Daoy (cell line): ENCODE measurements around the gene PAX3. TPM values are rescaled to one million over a fixed set of nuclear protein-coding genes. Genes with fewer than 3 reads are reported as not detected.

Source experiments
- DNase-seq: peaks from one replicate; pipeline ENCODE4 v3.0.0-alpha.2; 2015; ENCODE audit warnings: low read depth
- total RNA-seq: library from RNA; depleted of rRNA; stranded (reverse); fragments of >200 nt; shearing (Covaris generic); gene quantifications from 2 replicates; pipeline ENCODE4 v1.2.3, GENCODE V29; 2014

The PAX3 gene
- total RNA-seq, 1 experiment from 2014 or later: 15.7 TPM

- DNase-seq: no peak
These were observed 12.0 kb upstream of the PAX3 start for GRCh38 chr2:222310747-222311318.

GRCh38 chr2:222309766-222310165, 11.0 kb upstream of the PAX3 start:
- no peak for DNase-seq

- DNase-seq: no peak
These were observed 10.6 kb upstream of the PAX3 start for GRCh38 chr2:222309361-222309760.

DNA sequence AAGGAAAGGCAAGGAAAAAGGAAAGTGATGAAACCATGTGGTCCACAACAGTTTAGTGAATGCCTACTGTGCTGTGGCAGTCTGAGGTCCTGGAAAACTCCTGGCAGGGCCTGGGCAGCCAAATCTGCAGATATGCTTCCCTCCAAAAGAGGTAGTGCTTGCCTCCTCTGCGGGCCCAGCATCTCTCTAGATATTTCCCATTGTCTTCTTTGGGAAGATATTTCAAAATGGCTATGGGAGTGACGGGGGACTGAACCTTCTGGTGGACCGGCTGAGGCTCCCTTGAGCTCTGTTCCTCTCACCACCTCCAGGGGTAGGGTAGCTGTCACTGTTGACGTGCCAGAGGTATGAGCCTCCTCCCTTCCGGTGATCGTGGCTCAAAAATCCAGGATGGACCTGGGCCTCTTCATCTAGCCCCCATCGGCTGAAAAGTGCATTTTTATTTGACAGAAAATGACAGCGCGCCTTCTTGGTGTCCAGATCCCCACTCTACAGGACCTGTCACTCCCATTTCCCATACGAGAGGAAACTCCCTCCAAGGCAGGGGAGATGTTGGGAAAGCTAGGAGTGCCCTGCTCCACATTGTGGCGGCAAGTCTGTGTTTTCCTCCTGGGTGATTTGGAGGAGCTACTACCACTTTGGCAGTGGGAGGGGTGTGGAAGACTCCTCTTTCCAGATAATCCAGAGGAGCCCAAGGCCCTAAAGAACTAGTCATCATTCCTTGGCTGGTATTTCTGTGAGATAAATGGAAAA, 9.4 kb upstream of the PAX3 start:
- no peak for DNase-seq

- DNase-seq: peak; percentile 57
These were observed 8.5 kb upstream of the PAX3 start for GRCh38 chr2:222307143-222307756.

DNA sequence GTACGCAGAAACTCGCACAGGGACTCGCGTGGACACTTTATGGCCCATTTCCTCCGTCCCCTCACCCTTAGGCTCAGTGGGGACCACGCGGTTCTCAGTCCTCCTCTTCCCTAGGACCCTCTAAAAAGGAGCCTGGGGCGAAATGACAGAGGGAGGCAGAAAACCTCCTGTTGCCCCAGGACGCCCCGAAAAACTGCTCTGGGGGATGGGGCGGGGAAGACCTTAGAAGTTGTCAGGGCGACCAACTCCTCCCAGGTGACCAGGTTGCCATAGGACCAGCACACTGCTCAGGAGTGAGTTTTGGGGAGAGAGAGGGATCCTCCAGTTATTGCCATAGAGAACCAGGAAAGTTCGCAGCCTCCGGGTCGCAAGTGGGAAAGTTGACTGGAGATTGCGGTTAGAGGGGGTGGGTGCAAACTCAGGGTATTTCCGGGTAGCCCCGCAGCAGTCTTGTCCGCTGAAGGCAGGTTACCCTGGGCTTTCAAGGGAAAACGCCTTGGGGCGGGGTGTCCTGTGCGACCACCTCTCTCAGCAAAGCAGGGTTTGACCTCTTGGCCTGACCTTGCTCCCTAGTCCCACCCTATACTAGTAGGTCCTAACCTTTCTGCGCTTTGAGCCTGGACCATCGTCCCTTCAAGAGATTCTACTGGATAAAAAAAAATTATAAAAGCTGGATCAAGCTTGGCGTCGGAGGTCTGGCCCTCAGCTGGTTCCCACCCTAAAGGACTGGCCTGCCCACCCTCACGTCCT, 7.8 kb upstream of the PAX3 start:
- no peak for DNase-seq

- DNase-seq: peak; percentile 71
These were observed 7.0 kb upstream of the PAX3 start for GRCh38 chr2:222305516-222306392.

- DNase-seq: peak; percentile 69
These were observed 6.1 kb upstream of the PAX3 start for GRCh38 chr2:222304737-222305515.

DNA sequence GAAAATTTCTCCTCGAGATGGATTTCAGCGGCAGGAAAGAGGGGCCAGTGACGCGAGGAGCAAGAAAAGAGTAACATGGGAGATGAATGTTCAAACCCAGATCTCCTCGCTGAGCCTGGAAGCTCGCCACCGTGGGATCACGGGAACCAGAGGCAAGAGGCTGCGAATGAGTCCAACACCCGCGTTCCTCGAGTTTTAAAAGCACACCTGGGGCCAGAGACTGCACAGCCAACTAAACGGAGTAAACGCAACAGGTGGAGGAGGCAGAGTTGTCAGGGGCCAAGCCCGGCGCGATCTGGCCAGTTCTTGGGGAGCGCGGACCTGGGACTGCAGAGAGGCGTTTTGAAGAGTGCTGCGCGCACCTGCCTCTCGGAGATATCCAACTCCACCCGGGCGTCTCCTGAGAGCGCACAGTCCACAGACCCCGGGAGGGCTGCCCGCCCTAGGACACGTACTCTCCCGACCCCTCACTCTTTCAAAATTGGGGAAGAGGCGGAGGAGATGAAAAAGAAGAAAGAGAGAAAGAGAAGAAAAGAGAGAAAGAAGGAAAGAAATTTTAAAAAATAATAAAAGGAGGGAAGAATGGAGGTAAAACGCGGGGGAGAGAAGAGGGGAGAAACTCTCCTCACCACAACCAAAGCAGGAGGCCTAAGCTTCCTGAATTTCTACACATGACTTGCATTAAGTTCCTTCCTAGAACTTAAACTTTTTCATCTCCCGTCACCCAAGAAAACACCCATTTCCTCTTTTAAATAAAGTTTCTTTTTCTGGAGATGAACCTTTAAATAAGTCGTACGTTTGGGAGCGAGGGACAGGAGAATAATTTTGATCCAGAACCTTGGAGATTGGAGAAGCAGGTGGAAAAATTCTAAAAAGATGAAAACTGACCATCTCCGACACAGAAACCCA, 5.3 kb upstream of the PAX3 start:
- no peak for DNase-seq

DNA sequence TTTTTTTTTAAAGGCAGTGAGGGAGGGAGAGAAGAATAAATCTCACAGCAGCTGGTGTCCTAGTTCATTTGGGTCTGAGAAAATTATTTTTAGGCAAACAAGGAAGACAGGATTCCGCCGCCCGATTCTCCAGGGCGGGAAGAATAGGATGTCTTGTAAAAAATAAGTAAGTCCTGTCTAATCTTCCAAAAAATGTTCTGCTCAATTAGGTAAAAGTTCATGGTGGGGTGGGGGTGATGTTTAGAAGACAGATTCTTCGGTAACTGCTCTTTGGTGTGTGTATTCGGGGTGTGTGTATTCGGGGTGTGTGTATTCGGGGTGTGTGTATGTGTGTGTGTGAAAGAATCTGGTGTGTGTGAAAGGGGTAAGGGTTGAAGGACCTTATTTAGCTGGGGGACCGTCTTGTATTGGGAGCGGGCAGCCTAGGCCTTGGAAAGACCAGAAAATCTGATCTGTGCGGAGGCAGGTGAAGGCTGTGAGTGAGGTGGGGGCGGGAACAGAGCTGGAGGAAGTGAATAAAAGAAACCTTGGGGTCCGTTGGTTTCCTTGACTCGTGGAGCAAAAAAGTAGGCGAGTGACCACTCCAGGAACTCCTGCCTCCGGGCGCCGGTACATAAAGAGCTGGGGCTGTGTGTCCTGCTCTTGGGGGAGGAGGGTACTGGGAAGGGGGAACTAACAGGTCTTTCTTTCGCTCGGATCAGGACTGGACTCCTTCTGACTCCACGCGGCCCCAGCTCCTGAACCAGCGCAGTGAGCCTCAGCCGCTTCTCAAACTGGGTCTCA, 4.4 kb upstream of the PAX3 start:
- DNase-seq: no peak

DNA sequence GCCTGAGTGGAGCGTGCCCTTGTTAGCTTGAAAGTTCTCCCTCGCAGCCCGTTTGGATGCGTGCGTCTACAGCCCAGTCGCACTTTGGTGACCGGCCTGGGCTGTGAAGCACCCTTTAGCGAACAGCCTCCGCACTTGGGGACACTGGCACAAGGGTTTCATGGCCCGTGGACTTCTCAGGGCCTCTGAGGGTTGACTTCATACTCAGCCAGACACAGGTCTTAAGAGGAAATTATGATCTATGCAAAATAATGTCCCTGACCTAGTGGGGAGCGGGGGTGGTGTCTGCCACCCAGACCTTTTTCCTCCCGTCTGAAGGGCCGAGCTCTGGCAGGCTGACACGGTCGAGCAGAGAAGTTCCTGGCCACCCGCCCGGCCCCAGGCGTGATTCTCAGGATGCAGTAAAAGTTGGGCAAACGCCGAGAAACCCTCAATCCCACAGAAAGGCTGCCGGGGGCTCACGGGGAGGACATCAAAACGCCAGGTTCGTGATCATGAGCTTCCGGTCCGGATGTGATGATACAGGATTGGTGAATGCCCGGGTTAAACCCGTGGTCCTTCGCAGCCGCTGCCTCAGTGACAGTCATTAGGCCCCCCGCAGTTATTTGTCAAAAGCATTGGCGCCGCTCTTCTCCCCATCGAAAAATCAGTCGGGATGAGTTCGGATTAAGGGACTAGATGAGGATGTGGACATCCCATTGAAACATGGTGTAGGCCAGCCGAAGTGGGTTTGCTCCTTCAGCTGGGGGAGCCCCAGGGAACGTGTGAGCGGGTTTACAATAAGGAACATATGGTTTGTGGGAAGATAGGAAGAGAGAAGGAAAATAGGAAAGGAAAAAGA, 3.6 kb upstream of the PAX3 start:
- DNase-seq: no peak

- DNase-seq: no peak
These were observed 3.0 kb upstream of the PAX3 start for GRCh38 chr2:222301796-222302118.

DNA sequence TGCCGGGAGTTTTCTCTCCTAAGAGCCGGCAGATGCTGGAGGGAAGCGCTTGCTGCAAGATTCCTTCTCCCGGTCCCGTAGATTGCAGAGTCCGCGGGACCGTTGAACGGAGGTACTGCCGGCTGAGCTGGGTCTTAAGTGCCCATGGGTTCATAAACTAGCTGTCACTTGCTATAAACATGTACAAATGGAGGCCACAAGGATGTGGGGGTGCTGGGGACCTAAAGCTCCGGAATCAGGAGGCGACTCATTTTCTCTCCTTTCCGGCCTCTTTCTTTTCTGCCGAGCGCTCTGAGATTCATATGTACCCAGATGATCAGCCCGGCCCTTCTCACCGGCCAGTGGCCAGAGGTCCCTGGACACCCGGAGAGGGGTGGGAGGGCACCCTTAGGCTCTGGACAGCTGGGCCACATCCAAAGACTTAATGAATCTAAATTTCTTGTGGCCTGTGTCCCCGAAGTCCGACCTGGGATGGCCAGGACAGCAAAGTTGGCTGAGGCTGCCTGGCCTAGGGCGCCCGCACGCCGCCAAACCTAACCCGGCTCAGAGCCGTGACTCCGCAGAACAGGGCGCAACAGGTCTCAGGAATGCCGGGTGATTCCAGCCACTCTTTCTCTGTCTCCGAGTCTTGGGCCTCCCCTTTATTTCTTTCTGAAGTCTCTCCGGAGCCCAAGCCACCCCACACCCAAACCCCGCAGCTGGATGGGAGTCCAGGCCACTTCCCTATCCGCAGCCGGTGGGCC, 2.4 kb upstream of the PAX3 start:
- DNase-seq: no peak

GRCh38 chr2:222300726-222301052, 1.9 kb upstream of the PAX3 start:
- no peak for DNase-seq

DNA sequence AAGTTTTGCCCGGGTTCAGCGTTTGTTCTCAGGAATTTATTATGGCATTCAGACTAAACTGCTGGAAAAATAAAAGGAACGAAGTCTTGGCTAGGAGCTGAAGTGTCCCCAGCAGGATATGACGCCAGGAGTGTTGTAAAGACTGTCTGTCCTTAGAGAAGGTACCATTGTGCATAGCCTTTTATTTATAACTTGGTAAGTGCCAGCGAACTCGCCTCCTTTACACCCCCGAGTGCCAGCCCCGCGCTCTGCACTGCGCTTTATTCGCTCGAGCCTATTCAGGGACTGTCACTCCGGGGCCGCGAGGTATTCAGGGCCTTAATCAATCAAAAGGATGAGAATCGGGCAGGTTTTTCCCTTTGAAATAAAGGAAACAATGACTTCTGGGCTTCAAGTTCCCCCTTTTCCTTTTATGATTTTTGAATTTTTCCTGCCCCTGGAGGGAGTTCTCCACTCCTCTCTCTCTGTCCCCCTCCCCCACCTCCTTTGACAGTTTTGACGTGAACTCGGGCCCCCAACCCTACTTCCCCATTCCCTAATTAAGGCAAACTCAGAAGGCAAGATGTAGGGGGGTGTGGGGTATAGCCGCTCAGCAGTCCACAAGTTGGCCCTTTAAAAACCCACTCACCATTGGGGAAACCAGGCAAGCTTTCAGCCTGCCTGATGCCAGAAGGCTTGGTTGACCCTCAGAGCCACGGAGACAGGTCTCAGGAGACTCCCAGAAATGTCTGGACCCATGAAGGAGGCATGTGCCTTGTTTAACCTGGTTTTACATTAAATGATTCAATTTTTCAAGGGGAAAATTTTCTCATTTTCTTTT, 1.3 kb upstream of the PAX3 start:
- no peak for DNase-seq

- no peak for DNase-seq
These were observed 842 bp downstream of the PAX3 start for GRCh38 chr2:222298001-222298310.

- DNase-seq: no peak
These were observed 1.2 kb downstream of the PAX3 start for GRCh38 chr2:222297600-222297935.
